Measurements from ENCODE around the gene NCOA6. TPM values are rescaled to one million over a fixed set of nuclear protein-coding genes. Genes with fewer than 3 reads are reported as not detected.

Gene NCOA6
- total and polyA plus RNA-seq, 2 donors from 2014 or later, result 28.1 to 30.8 TPM

GRCh38 chr20:34705008-34705396 is 120.4 kb downstream of the NCOA6 start:
- no peak for DNase-seq
- Histone ChIP-seq H3K4me3 (ENCODE audit: low read length in 3 of 3) (peak overlapping the region; percentile 32 to 88 (median 88)), H3K27ac (ENCODE audit: low read depth in 2 of 2, low read length in 2 of 2) (peak overlapping the region; percentile 99), H3K9me3 (ENCODE audit: control insufficient read depth in 2 of 3, insufficient read depth in 1 of 3, low read length in 3 of 3) (no peaks in the 10 kb centered on the region), H3K4me1 (ENCODE audit: control insufficient read depth in 2 of 3, insufficient read depth in 2 of 3, low read depth in 1 of 3, low read length in 3 of 3) (peaks cover 0 to 30% (median 24%) of the 10 kb centered on the region in 3 donors), H3K9ac (ENCODE audit: low read length in 3 of 3) (peak overlapping the region; percentile 38 to 97 (median 82)), H3K36me3 (ENCODE audit: control insufficient read depth in 2 of 3, insufficient read depth in 3 of 3, low read length in 3 of 3) (no peaks in the 10 kb centered on the region), H3K27me3 (ENCODE audit: control insufficient read depth, insufficient read depth, low read length) (no peaks in the 10 kb centered on the region)
- intact Hi-C loops (cut with DNase I), result no loop called here
- no peak for FAIRE-seq
- TF ChIP-seq, protein P1, sequence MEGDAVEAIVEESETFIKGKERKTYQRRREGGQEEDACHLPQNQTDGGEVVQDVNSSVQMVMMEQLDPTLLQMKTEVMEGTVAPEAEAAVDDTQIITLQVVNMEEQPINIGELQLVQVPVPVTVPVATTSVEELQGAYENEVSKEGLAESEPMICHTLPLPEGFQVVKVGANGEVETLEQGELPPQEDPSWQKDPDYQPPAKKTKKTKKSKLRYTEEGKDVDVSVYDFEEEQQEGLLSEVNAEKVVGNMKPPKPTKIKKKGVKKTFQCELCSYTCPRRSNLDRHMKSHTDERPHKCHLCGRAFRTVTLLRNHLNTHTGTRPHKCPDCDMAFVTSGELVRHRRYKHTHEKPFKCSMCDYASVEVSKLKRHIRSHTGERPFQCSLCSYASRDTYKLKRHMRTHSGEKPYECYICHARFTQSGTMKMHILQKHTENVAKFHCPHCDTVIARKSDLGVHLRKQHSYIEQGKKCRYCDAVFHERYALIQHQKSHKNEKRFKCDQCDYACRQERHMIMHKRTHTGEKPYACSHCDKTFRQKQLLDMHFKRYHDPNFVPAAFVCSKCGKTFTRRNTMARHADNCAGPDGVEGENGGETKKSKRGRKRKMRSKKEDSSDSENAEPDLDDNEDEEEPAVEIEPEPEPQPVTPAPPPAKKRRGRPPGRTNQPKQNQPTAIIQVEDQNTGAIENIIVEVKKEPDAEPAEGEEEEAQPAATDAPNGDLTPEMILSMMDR (IDR thresholded peaks at IDR 0.05; ENCODE audit: borderline replicate concordance, extremely low read depth, insufficient read depth), result no peak

GRCh38 chr20:34704177-34705007 is 121.1 kb downstream of the NCOA6 start, which contains the start of gene TP53INP2:
Gene TP53INP2 (plus strand): TSS chr20:34704344. CDS start chr20:34708740, 4,396 bp downstream.
- Histone ChIP-seq H3K4me1 (ENCODE audit: control insufficient read depth in 2 of 3, insufficient read depth in 2 of 3, low read depth in 1 of 3, low read length in 3 of 3) (peaks cover 0 to 30% (median 24%) of the 10 kb centered on the region in 3 donors), H3K36me3 (ENCODE audit: control insufficient read depth in 2 of 3, insufficient read depth in 3 of 3, low read length in 3 of 3) (no peaks in the 10 kb centered on the region), H3K27ac (ENCODE audit: low read depth in 2 of 2, low read length in 2 of 2) (peak within 1 kb of the TSS; percentile 99), H3K9me3 (ENCODE audit: control insufficient read depth in 2 of 3, insufficient read depth in 1 of 3, low read length in 3 of 3) (no peaks in the 10 kb centered on the region), H3K27me3 (ENCODE audit: control insufficient read depth, insufficient read depth, low read length) (no peaks in the 10 kb centered on the region), H3K9ac (ENCODE audit: low read length in 3 of 3) (peak within 1 kb of the TSS; percentile 71 to 99 (median 98)), H3K4me3 (ENCODE audit: low read length in 3 of 3) (peak within 1 kb of the TSS; percentile 82 to 88 (median 88))
- TF ChIP-seq, protein P1 (IDR thresholded peaks at IDR 0.05; ENCODE audit: borderline replicate concordance, extremely low read depth, insufficient read depth), result no peak
- FAIRE-seq, result no peak
- DNase-seq, result peak; percentile 92 to 97 (median 95)
- intact Hi-C loops (cut with DNase I), result no loop called here

DNA sequence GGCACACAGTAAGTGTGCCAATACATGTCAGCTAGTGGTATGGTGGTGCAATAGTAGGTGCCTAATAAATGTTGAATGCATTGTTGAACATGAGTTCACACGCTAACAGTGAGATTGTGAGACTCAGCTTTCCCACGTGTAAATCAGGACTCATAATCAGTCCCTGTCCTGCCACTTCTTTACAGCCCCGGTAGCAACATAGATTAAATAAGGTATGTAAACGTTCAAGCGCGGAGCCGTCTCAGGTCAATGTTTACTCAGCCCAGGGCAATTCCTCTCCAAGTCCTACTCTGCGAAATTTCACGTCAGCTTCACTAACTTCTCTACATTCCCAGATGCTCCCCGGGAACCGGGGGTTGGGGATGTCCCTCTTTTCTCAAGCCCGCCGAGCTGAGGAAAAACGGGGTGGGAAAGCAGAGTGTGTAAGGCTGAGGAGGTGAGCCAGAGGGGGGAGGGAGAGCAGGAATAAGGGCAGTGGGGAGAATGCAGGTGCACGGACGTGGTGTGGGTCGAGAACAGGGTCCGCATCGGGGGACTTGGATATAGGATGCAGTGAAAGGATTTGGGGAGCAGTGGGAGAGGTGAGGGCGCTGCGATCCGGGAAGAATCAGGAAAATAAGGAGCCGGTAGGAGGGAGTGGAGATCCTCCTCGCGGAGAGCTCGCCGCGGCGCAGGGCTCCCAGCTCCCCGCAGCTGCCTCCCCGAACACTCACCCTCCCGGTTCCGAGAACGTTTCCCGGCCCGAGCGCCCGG is 121.9 kb downstream of the NCOA6 start:
- no peak for FAIRE-seq
- Histone ChIP-seq H3K27ac (ENCODE audit: low read depth in 2 of 2, low read length in 2 of 2) (peak overlapping the region; percentile 76 to 99), H3K9me3 (ENCODE audit: control insufficient read depth in 2 of 3, insufficient read depth in 1 of 3, low read length in 3 of 3) (no peaks in the 10 kb centered on the region), H3K4me3 (ENCODE audit: low read length in 3 of 3) (peak overlapping the region; percentile 82 to 88 (median 84)), H3K9ac (ENCODE audit: low read length in 3 of 3) (peak overlapping the region; percentile 71 to 99 (median 98)), H3K36me3 (ENCODE audit: control insufficient read depth in 2 of 3, insufficient read depth in 3 of 3, low read length in 3 of 3) (no peaks in the 10 kb centered on the region), H3K27me3 (ENCODE audit: control insufficient read depth, insufficient read depth, low read length) (no peaks in the 10 kb centered on the region), H3K4me1 (ENCODE audit: control insufficient read depth in 2 of 3, insufficient read depth in 2 of 3, low read depth in 1 of 3, low read length in 3 of 3) (peaks cover 0 to 30% (median 24%) of the 10 kb centered on the region in 3 donors)
- DNase-seq, result peak in 4 of 5 donors; percentile 45 to 76 (median 72)
- TF ChIP-seq, protein P1 (IDR thresholded peaks at IDR 0.05; ENCODE audit: borderline replicate concordance, extremely low read depth, insufficient read depth), result no peak
- intact Hi-C loops (cut with DNase I), result no loop called here

Data from kidney (tissue), 14 donors.